Body of pancreas (tissue), 4 donors: ENCODE results near the gene FARS2. TPM values are rescaled to one million over a fixed set of nuclear protein-coding genes. Genes with fewer than 3 reads are reported as not detected.

ENCODE experiments used
- ATAC-seq: fragments of 150-250 bp; one replicate; pipeline ENCODE4 v1.9.1; 2016
- DNase-seq, 4 donors: peaks; one replicate each; pipeline ENCODE4 v3.0.0-alpha.2; 2019
- H3K27ac ChIP-seq, 4 donors: fragments of 200-600 bp; sonication (generic); 1 replicate in 3 of 4; 2 replicates in 1 of 4; pipeline versions ENCODE4 v1.5.1 to v1.6.1; 2016 to 2019; ENCODE audit warnings: mild to moderate bottlenecking in 1 of 4, mixed read lengths in 1 of 4, moderate library complexity in 1 of 4
- H3K27me3 ChIP-seq, 2 donors: fragments of 200-600 bp; sonication (generic); one replicate each; pipeline ENCODE4 v1.6.0; 2016; ENCODE audit warnings: mild to moderate bottlenecking in 1 of 2
- H3K36me3 ChIP-seq, 2 donors: fragments of 200-600 bp; sonication (generic); replicated peaks in 1 of 2; 2 replicates each; pipeline ENCODE4 v1.5.1; 2016; ENCODE audit warnings: low read depth in 2 of 2; ENCODE audit not compliant: insufficient read depth in 1 of 2
- H3K4me1 ChIP-seq: fragments of 200-600 bp; sonication (generic); one replicate; pipeline ENCODE4 v1.6.0; 2016
- H3K4me3 ChIP-seq, 2 donors: fragments of 200-600 bp; sonication (generic); 1 replicate in 1 of 2; 2 replicates in 1 of 2; pipeline ENCODE4 v1.5.1; 2016 to 2019
- H3K9me3 ChIP-seq, 3 donors: fragments of 200-600 bp; sonication (generic); 1 replicate in 2 of 3; 2 replicates in 1 of 3; pipeline ENCODE4 v1.5.1; 2016
- CTCF ChIP-seq, 7 experiments: fragments of 450-650 bp in 4 of 7; fragments of 200-600 bp in 3 of 7; sonication (generic) in 3 of 7; IDR thresholded peaks; one replicate each; pipeline ENCODE4 v1.5.1; 2016 to 2019; ENCODE audit warnings: antibody characterized with exemption in 7 of 7
- POLR2A ChIP-seq, 3 donors: fragments of 450-650 bp; IDR thresholded peaks; one replicate each; pipeline ENCODE4 v1.6.1; 2016; ENCODE audit warnings: antibody characterized with exemption in 3 of 3, mild to moderate bottlenecking in 2 of 3
- WGBS, 2 donors: methylation state at CpG; one replicate each; pipeline ENCODE4 v1.1.5; 2017; 5-methylcytosine and 5-hydroxymethylcytosine counted together
- intact Hi-C: fragments of 100-400 bp; cut with DNase I; formaldehyde crosslinking; loops from one replicate; pipeline ENCODE4 v1.15.1; 2023
- total RNA-seq, 2 donors: library from RNA; depleted of rRNA; stranded (reverse); fragments of >200 nt; gene quantifications; one replicate each; pipeline ENCODE4 v1.1.0, GENCODE V29; 2016

FARS2 gene
- total RNA-seq, 2 donors from 2014 or later = 6.5 to 9.6 TPM

- Histone ChIP-seq H3K4me3 (no peak overlapping the region), H3K27me3 (no peaks in the 10 kb centered on the region), H3K36me3 (no peaks in the 10 kb centered on the region), H3K27ac (peak overlapping the region in 1 of 4 donors; percentile 5), H3K9me3 (no peaks in the 10 kb centered on the region), H3K4me1 (peaks cover 5% of the 10 kb centered on the region)
- peak in 1 of 4 donors; percentile 44 for DNase-seq
- TF ChIP-seq CTCF (IDR thresholded peaks at IDR 0.05) = no peak
- TF ChIP-seq POLR2A (IDR thresholded peaks at IDR 0.05) = no peak
- ATAC-seq = no peak
- 57 to 78% methylated on average over 2 of the region's 2 CpGs for WGBS, 2 donors
- intact Hi-C loops = no loop called here
Observed at GRCh38 chr6:5674721-5675120, 413.4 kb downstream of the FARS2 start.

- Histone ChIP-seq H3K36me3 (no peaks in the 10 kb centered on the region), H3K9me3 (no peaks in the 10 kb centered on the region), H3K27ac (no peak overlapping the region), H3K4me1 (peaks cover 5% of the 10 kb centered on the region), H3K27me3 (no peaks in the 10 kb centered on the region), H3K4me3 (no peak overlapping the region)
- DNase-seq = no peak
- WGBS, 2 donors = 41 to 46% methylated on average over 2 of the region's 2 CpGs
- intact Hi-C loops = no loop called here
- TF ChIP-seq CTCF (IDR thresholded peaks at IDR 0.05) (no peak), POLR2A (IDR thresholded peaks at IDR 0.05) (no peak)
- ATAC-seq = no peak
Observed at GRCh38 chr6:5676701-5677100, 415.4 kb downstream of the FARS2 start.

- no peak for ATAC-seq
- intact Hi-C loops = no loop called here
- DNase-seq = no peak
- Histone ChIP-seq H3K9me3 (no peaks in the 10 kb centered on the region), H3K27me3 (no peaks in the 10 kb centered on the region), H3K4me1 (peaks cover 5% of the 10 kb centered on the region), H3K27ac (no peak overlapping the region), H3K4me3 (no peak overlapping the region), H3K36me3 (no peaks in the 10 kb centered on the region)
- TF ChIP-seq POLR2A (IDR thresholded peaks at IDR 0.05) = no peak
- WGBS, 2 donors = 57 to 58% methylated on average over 6 of the region's 6 CpGs
Observed at GRCh38 chr6:5677219-5678000, 416.1 kb downstream of the FARS2 start.

DNA sequence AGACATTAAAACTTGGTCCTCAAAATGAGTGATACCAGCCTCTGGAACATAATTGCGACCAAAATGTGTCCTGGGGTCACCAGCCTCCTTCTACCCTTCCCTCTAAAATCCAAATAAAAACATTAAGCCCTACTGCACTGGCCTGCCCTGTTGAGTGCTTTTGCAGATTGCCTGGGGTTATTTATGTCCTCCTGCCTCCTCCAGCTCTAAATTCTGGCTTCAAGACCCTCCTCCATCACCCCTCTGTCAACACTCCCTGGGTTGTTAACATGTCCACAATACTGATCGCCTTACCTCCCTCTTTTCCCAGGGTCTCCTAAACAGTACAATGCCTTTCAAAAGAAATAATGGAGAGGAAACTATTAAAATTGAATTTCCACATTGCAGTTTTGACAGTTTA lies 418.0 kb downstream of the FARS2 start:
- Histone ChIP-seq H3K4me3 (no peak overlapping the region), H3K9me3 (no peaks in the 10 kb centered on the region), H3K27ac (no peak overlapping the region), H3K27me3 (no peaks in the 10 kb centered on the region), H3K4me1 (peaks cover 5% of the 10 kb centered on the region), H3K36me3 (no peaks in the 10 kb centered on the region)
- DNase-seq (no peak), ATAC-seq (no peak)
- WGBS, 2 donors = 84 to 98% methylated on average over 2 of the region's 2 CpGs
- intact Hi-C loops = no loop called here
- no peak for TF ChIP-seq POLR2A (IDR thresholded peaks at IDR 0.05)
- TF ChIP-seq CTCF (IDR thresholded peaks at IDR 0.05) = no peak

- ATAC-seq (no peak), DNase-seq (no peak)
- no peaks in the 10 kb centered on the region for H3K27me3 ChIP-seq
- H3K4me1 ChIP-seq = peaks cover 5% of the 10 kb centered on the region
- no peak for TF ChIP-seq POLR2A (IDR thresholded peaks at IDR 0.05)
- TF ChIP-seq CTCF (IDR thresholded peaks at IDR 0.05) = no peak
- no peak overlapping the region for H3K4me3 ChIP-seq
- H3K27ac ChIP-seq = no peak overlapping the region
- no peaks in the 10 kb centered on the region for H3K9me3 ChIP-seq
- 70 to 71% methylated on average over 4 of the region's 4 CpGs for WGBS, 2 donors
- intact Hi-C loops = no loop called here
- no peaks in the 10 kb centered on the region for H3K36me3 ChIP-seq
Observed at GRCh38 chr6:5679691-5680090, 418.4 kb downstream of the FARS2 start.
